GM12878 (cell line): ENCODE results near the gene ARHGAP32. TPM values are rescaled to one million over a fixed set of nuclear protein-coding genes. Genes with fewer than 3 reads are reported as not detected.

Source experiments
- ATAC-seq: fragments of 200-7000 bp; cut with Tn5 transposase; 3 replicates; pipeline ENCODE4 v1.9.1; 2020; ENCODE audit warnings: mild to moderate bottlenecking, moderate library complexity
- BruUV-seq: library from RNA; stranded (reverse); fragments of 400-500 nt; replicated peaks from 2 replicates; lab custom pipeline; 2021; lab: Mats Ljungman, UMichigan
- CTCF ChIA-PET: fragments of 300-600 bp; sonication (Branson Sonifier 250); formaldehyde crosslinking; extraction: SDS; loops from one replicate; lab custom pipeline; 2021; ENCODE audit warnings: inconsistent platforms; lab: Yijun Ruan, JAX
- POLR2A ChIA-PET: fragments of 350-600 bp; formaldehyde crosslinking; extraction: SDS; loops from one replicate; lab custom pipeline; 2021; ENCODE audit warnings: inconsistent platforms; lab: Charles Lee
- RAD21 ChIA-PET: fragments of 300-600 bp; sonication (Branson Sonifier 250); formaldehyde crosslinking; loops from one replicate; lab custom pipeline; 2023; ENCODE audit warnings: antibody characterized with exemption; ENCODE audit not compliant: unreplicated experiment; lab: Charles Lee
- SMC1A ChIA-PET: fragments of 300-600 bp; sonication (Branson Sonifier 250); formaldehyde crosslinking; loops from one replicate; lab custom pipeline; 2023; ENCODE audit not compliant: unreplicated experiment, uncharacterized antibody; lab: Charles Lee
- DNase-seq: peaks from one replicate; pipeline ENCODE4 v3.0.0-alpha.2; 2011; ENCODE audit warnings: low read depth, low spot score
- FAIRE-seq: peaks from 3 replicates; lab custom pipeline; 2011; peaks lifted over from hg19 to GRCh38; lab: Jason Lieb, UNC
- H2AFZ ChIP-seq: 2 replicates; pipeline ENCODE4 v1.6.0; 2011; ENCODE audit warnings: low read depth, low read length, control low read depth; ENCODE audit not compliant: control insufficient read depth
- H3K27ac ChIP-seq: 2 replicates; pipeline ENCODE4 v1.5.1; 2011; ENCODE audit warnings: control low read depth; ENCODE audit not compliant: control insufficient read depth, insufficient read depth
- H3K27me3 ChIP-seq, 2 experiments: replicated peaks in 1 of 2; 2 replicates each; pipeline versions ENCODE4 v1.6.0 to v1.6.1; 2011; ENCODE audit warnings: low read length in 1 of 2; ENCODE audit not compliant: control insufficient read depth in 2 of 2, insufficient read depth in 2 of 2
- H3K36me3 ChIP-seq, 2 experiments: 2 replicates each; pipeline ENCODE4 v1.5.1; 2011; ENCODE audit warnings: low read length in 1 of 2; ENCODE audit not compliant: control insufficient read depth in 2 of 2, insufficient read depth in 2 of 2
- H3K4me1 ChIP-seq: 2 replicates; pipeline ENCODE4 v1.6.1; 2011; ENCODE audit warnings: mild to moderate bottlenecking, low read length, moderate library complexity, mixed read lengths; ENCODE audit not compliant: control insufficient read depth, insufficient read depth
- H3K4me2 ChIP-seq: 2 replicates; pipeline ENCODE4 v1.6.0; 2011; ENCODE audit warnings: control low read depth; ENCODE audit not compliant: control insufficient read depth, insufficient read depth
- H3K4me3 ChIP-seq: fragments of 200-600 bp; sonication (generic); 2 replicates; pipeline ENCODE4 v1.5.1; 2016
- H3K79me2 ChIP-seq: 2 replicates; pipeline ENCODE4 v1.6.0; 2011; ENCODE audit warnings: low read length; ENCODE audit not compliant: control insufficient read depth, insufficient read depth
- H3K9ac ChIP-seq: 2 replicates; pipeline ENCODE4 v1.8.0; 2011; ENCODE audit warnings: low read length, control low read depth, mixed read lengths; ENCODE audit not compliant: control insufficient read depth, insufficient read depth
- H3K9me3 ChIP-seq: replicated peaks from 3 replicates; pipeline ENCODE4 v1.5.1; 2011; ENCODE audit warnings: mild to moderate bottlenecking, low read length; ENCODE audit not compliant: control insufficient read depth, insufficient read depth
- H4K20me1 ChIP-seq: 2 replicates; pipeline ENCODE4 v1.6.0; 2011; ENCODE audit not compliant: control insufficient read depth, insufficient read depth
- EED ChIP-seq: sonication (generic); IDR thresholded peaks from 2 replicates; pipeline ENCODE4 v1.6.1; 2016; ENCODE audit warnings: antibody characterized with exemption, low read depth
- FOS ChIP-seq: IDR thresholded peaks from 3 replicates; pipeline ENCODE4 v1.6.1; 2011; ENCODE audit warnings: borderline replicate concordance; ENCODE audit not compliant: insufficient read length; ENCODE audit errors: extremely low read depth
- IKZF1 ChIP-seq: fragments of 450-650 bp; conservative IDR thresholded peaks from 2 replicates; pipeline ENCODE4 v1.6.1; 2017; ENCODE audit warnings: antibody characterized with exemption, mild to moderate bottlenecking
- JUND ChIP-seq: IDR thresholded peaks from 2 replicates; pipeline ENCODE4 v1.6.1; 2012; ENCODE audit warnings: low read depth, mild to moderate bottlenecking, low read length, improper control_type of control experiment, moderate library complexity
- KLF5 ChIP-seq: fragments of 450-650 bp; IDR thresholded peaks from 2 replicates; pipeline ENCODE4 v1.6.1; 2014; ENCODE audit warnings: mild to moderate bottlenecking; ENCODE audit not compliant: partially characterized antibody
- NR2C2 ChIP-seq: IDR thresholded peaks from 2 replicates; pipeline ENCODE4 v1.6.1; 2011; ENCODE audit warnings: borderline replicate concordance, low read depth; ENCODE audit not compliant: control insufficient read depth, insufficient read length
- POLR2AphosphoS2 ChIP-seq: IDR thresholded peaks from 2 replicates; pipeline ENCODE4 v1.6.1; 2011; ENCODE audit warnings: low read depth, mild to moderate bottlenecking, low read length, improper control_type of control experiment, moderate library complexity
- POLR2AphosphoS5 ChIP-seq: IDR thresholded peaks from 2 replicates; pipeline ENCODE4 v1.6.1; 2011; ENCODE audit warnings: mild to moderate bottlenecking, low read length, inconsistent platforms
- RCOR1 ChIP-seq: conservative IDR thresholded peaks from 2 replicates; pipeline ENCODE4 v1.6.1; 2012; ENCODE audit warnings: low read depth, low read length, improper control_type of control experiment
- SIX5 ChIP-seq: IDR thresholded peaks from 2 replicates; pipeline ENCODE4 v1.6.1; 2011; ENCODE audit warnings: mild to moderate bottlenecking, low read depth, low read length, moderate library complexity; ENCODE audit not compliant: severe bottlenecking
- ZNF24 ChIP-seq: fragments of 450-650 bp; IDR thresholded peaks from 2 replicates; pipeline ENCODE4 v1.6.1; 2017; ENCODE audit warnings: antibody characterized with exemption, mild to moderate bottlenecking
- ZNF592 ChIP-seq: fragments of 450-650 bp; IDR thresholded peaks from 2 replicates; pipeline ENCODE4 v1.6.1; 2017; ENCODE audit warnings: mild to moderate bottlenecking, moderate library complexity
- WGBS: methylation state at CpG from one replicate; pipeline ENCODE4 v1.1.6; 2016; ENCODE audit warnings: low lambda C conversion rate; ENCODE audit not compliant: insufficient replicate concordance, insufficient coverage; ENCODE audit errors: missing lambda C conversion rate; 5-methylcytosine and 5-hydroxymethylcytosine counted together
- in situ Hi-C: fragments of 300-500 bp; cut with MboI; formaldehyde crosslinking; loops from 9 replicates; pipeline ENCODE4 v1.14.3; 2018; ENCODE audit warnings: mixed read lengths
- intact Hi-C: fragments of 100-400 bp; cut with micrococcal nuclease; formaldehyde crosslinking; loops from one replicate; pipeline ENCODE4 v1.14.2; 2022; ENCODE audit not compliant: unreplicated experiment
- polyA plus RNA-seq, 11 experiments: library from polyadenylated mRNA; depleted of rRNA in 4 of 11; unstranded in 6 of 11; stranded (reverse) in 5 of 11; fragments of >200 nt; fragmentation: Nextera tagmentation in 4 of 11; fragmentation: Illumina TruSeq in 1 of 11; extraction: Ambion mirVana in 4 of 11; extraction: Trizol in 1 of 11; gene quantifications; 1 replicate in 1 of 11; 2 replicates in 10 of 11; pipeline versions ENCODE4 v1.2.1 to v1.2.3, GENCODE V29; 2011 to 2016; ENCODE audit warnings: inconsistent platforms in 2 of 11, missing spikeins in 2 of 11, low read depth in 1 of 11
- total RNA-seq, 4 experiments: library from RNA; depleted of rRNA in 3 of 4; stranded (reverse); fragments of >200 nt in 3 of 4; fragmentation: Illumina TruSeq in 1 of 4; extraction: Trizol in 1 of 4; gene quantifications; 2 replicates each; pipeline versions ENCODE4 v1.2.1 to v1.2.3, GENCODE V29; 2013 to 2021

ARHGAP32 gene
- total and polyA plus RNA-seq, 10 of the 15 experiments (the other 5 are each of a cell fraction or from before 2014, with no cell fraction given): under 0.01 to 0.46 (median 0.12) TPM; not detected in 1

- WGBS: 0% methylated on average over 1 of the region's 1 CpG
- ChIA-PET RAD21 (no interaction called here), SMC1A (no interaction called here), POLR2A (interaction anchor here (0.5 kb wide), 1 partner anchor 433 kb away, joined by 3 read pairs; no protein-coding TSS in a partner anchor), CTCF (interaction anchor here (1.7 kb wide), 1 partner anchor 11 kb away, joined by 9 read pairs; no protein-coding TSS in a partner anchor)
- in situ Hi-C loops (no loop called here), intact Hi-C loops (no loop called here)
- no peak for TF ChIP-seq POLR2AphosphoS2
- TF ChIP-seq ZNF24: no peak
- TF ChIP-seq EED: no peak
- TF ChIP-seq ZNF592: no peak
- no peak for TF ChIP-seq RCOR1
- TF ChIP-seq POLR2AphosphoS5: no peak
- TF ChIP-seq SIX5: no peak
- TF ChIP-seq IKZF1: no peak
- TF ChIP-seq NR2C2: no peak
- TF ChIP-seq JUND: no peak
- TF ChIP-seq KLF5: no peak
- no peak for TF ChIP-seq FOS
- Histone ChIP-seq H2AFZ (no peak overlapping the region), H3K27ac (no peak overlapping the region), H3K9me3 (no peaks in the 10 kb centered on the region), H3K9ac (no peak overlapping the region), H3K36me3 (no peaks in the 10 kb centered on the region), H3K27me3 (no peaks in the 10 kb centered on the region), H3K79me2 (no peaks in the 10 kb centered on the region), H4K20me1 (no peaks in the 10 kb centered on the region), H3K4me2 (no peak overlapping the region), H3K4me3 (no peak overlapping the region), H3K4me1 (no peaks in the 10 kb centered on the region)
- no peak for FAIRE-seq
- no TSS peak for BruUV-seq
- DNase-seq: no peak
- ATAC-seq: no peak
Observed at GRCh38 chr11:129034001-129034400, 158.1 kb downstream of the ARHGAP32 start.
